Measurements from ENCODE around the gene KCNIP1.

The KCNIP1 gene

GRCh38 chr5:170597872-170598271, 94.1 kb downstream of the KCNIP1 start:
- H2BK15ac ChIP-seq (replicated peaks; ENCODE audit: low read depth): no peak overlapping the region
- no peak overlapping the region for H3K23ac ChIP-seq (ENCODE audit: low read length)
- no peaks in the 10 kb centered on the region for H3K79me1 ChIP-seq (ENCODE audit: low read length)
- no peak overlapping the region for H4K8ac ChIP-seq (ENCODE audit: low read depth, low read length)
- H2BK5ac ChIP-seq (ENCODE audit: low read length): no peak overlapping the region
- no peak overlapping the region for H3K9ac ChIP-seq (ENCODE audit: low read length)
- H3K27me3 ChIP-seq (ENCODE audit: insufficient read depth, low read length, poor library complexity): no peaks in the 10 kb centered on the region
- H4K5ac ChIP-seq (ENCODE audit: low read length): no peak overlapping the region
- no peak overlapping the region for H2AK5ac ChIP-seq (ENCODE audit: low read length)
- no peak overlapping the region for H3K56ac ChIP-seq (ENCODE audit: low read length)
- WGBS (ENCODE audit: extremely low coverage, insufficient coverage, low lambda C conversion rate): no CpG with 5 or more reads among the region's 8 CpGs
- H3K36me3 ChIP-seq (ENCODE audit: control insufficient read depth, insufficient read depth, low read length): no peaks in the 10 kb centered on the region
- no peak overlapping the region for H3K4me2 ChIP-seq (ENCODE audit: low read length)
- H3K4me1 ChIP-seq (ENCODE audit: control insufficient read depth, low read depth, low read length): no peaks in the 10 kb centered on the region
- no peak overlapping the region for H2BK120ac ChIP-seq (ENCODE audit: low read depth, low read length)
- no peak overlapping the region for H3K4ac ChIP-seq (ENCODE audit: low read depth, low read length)
- no peak overlapping the region for H3K18ac ChIP-seq (ENCODE audit: low read length)
- H3K4me3 ChIP-seq (ENCODE audit: low read length): no peak overlapping the region
- DNase-seq: no peak
- no peaks in the 10 kb centered on the region for H3K79me2 ChIP-seq (ENCODE audit: control insufficient read depth, insufficient read depth, low read length)
- no peak overlapping the region for H3K27ac ChIP-seq (ENCODE audit: low read depth, low read length)

- Histone ChIP-seq H3K4ac (ENCODE audit: low read depth, low read length) (no peak overlapping the region), H3K27me3 (ENCODE audit: insufficient read depth, low read length, poor library complexity) (no peaks in the 10 kb centered on the region), H3K4me3 (ENCODE audit: low read length) (no peak overlapping the region), H3K4me2 (ENCODE audit: low read length) (no peak overlapping the region), H3K56ac (ENCODE audit: low read length) (no peak overlapping the region), H3K36me3 (ENCODE audit: control insufficient read depth, insufficient read depth, low read length) (no peaks in the 10 kb centered on the region), H3K18ac (ENCODE audit: low read length) (no peak overlapping the region), H2BK5ac (ENCODE audit: low read length) (no peak overlapping the region), H3K9ac (ENCODE audit: low read length) (no peak overlapping the region), H3K23ac (ENCODE audit: low read length) (no peak overlapping the region), H3K27ac (ENCODE audit: low read depth, low read length) (no peak overlapping the region), H4K5ac (ENCODE audit: low read length) (no peak overlapping the region), H3K4me1 (ENCODE audit: control insufficient read depth, low read depth, low read length) (peaks cover 4% of the 10 kb centered on the region), H2BK15ac (replicated peaks; ENCODE audit: low read depth) (no peak overlapping the region), H4K8ac (ENCODE audit: low read depth, low read length) (no peak overlapping the region), H2AK5ac (ENCODE audit: low read length) (no peak overlapping the region), H3K79me2 (ENCODE audit: control insufficient read depth, insufficient read depth, low read length) (no peaks in the 10 kb centered on the region), H2BK120ac (ENCODE audit: low read depth, low read length) (no peak overlapping the region), H3K79me1 (ENCODE audit: low read length) (no peaks in the 10 kb centered on the region)
- no CpG with 5 or more reads among the region's 2 CpGs for whole genome bisulfite sequencing (ENCODE audit: extremely low coverage, insufficient coverage, low lambda C conversion rate)
- DNase-seq: no peak
These were observed 95.9 kb downstream of the KCNIP1 start for GRCh38 chr5:170599756-170600155.

- Histone ChIP-seq H3K79me1 (ENCODE audit: low read length) (no peaks in the 10 kb centered on the region), H2AK5ac (ENCODE audit: low read length) (no peak overlapping the region), H3K18ac (ENCODE audit: low read length) (no peak overlapping the region), H3K4me1 (ENCODE audit: control insufficient read depth, low read depth, low read length) (peaks cover 4% of the 10 kb centered on the region), H2BK5ac (ENCODE audit: low read length) (no peak overlapping the region), H2BK120ac (ENCODE audit: low read depth, low read length) (no peak overlapping the region), H3K79me2 (ENCODE audit: control insufficient read depth, insufficient read depth, low read length) (no peaks in the 10 kb centered on the region), H4K8ac (ENCODE audit: low read depth, low read length) (no peak overlapping the region), H4K5ac (ENCODE audit: low read length) (no peak overlapping the region), H3K4me3 (ENCODE audit: low read length) (no peak overlapping the region), H3K56ac (ENCODE audit: low read length) (no peak overlapping the region), H3K4me2 (ENCODE audit: low read length) (no peak overlapping the region), H3K36me3 (ENCODE audit: control insufficient read depth, insufficient read depth, low read length) (no peaks in the 10 kb centered on the region), H3K4ac (ENCODE audit: low read depth, low read length) (no peak overlapping the region), H3K23ac (ENCODE audit: low read length) (no peak overlapping the region), H3K27me3 (ENCODE audit: insufficient read depth, low read length, poor library complexity) (no peaks in the 10 kb centered on the region), H3K27ac (ENCODE audit: low read depth, low read length) (no peak overlapping the region), H3K9ac (ENCODE audit: low read length) (no peak overlapping the region), H2BK15ac (replicated peaks; ENCODE audit: low read depth) (no peak overlapping the region)
- no peak for DNase-seq
- no CpG with 5 or more reads among the region's 11 CpGs for WGBS (ENCODE audit: extremely low coverage, insufficient coverage, low lambda C conversion rate)
These were observed 97.8 kb downstream of the KCNIP1 start for GRCh38 chr5:170601619-170602018.

- no peak overlapping the region for H3K27ac ChIP-seq (ENCODE audit: low read depth, low read length)
- H2BK15ac ChIP-seq (replicated peaks; ENCODE audit: low read depth): no peak overlapping the region
- H3K4ac ChIP-seq (ENCODE audit: low read depth, low read length): no peak overlapping the region
- DNase-seq: peak; percentile 91
- H3K36me3 ChIP-seq (ENCODE audit: control insufficient read depth, insufficient read depth, low read length): no peaks in the 10 kb centered on the region
- H3K9ac ChIP-seq (ENCODE audit: low read length): no peak overlapping the region
- H3K27me3 ChIP-seq (ENCODE audit: insufficient read depth, low read length, poor library complexity): no peaks in the 10 kb centered on the region
- no peak overlapping the region for H3K56ac ChIP-seq (ENCODE audit: low read length)
- no peaks in the 10 kb centered on the region for H3K79me2 ChIP-seq (ENCODE audit: control insufficient read depth, insufficient read depth, low read length)
- no peak overlapping the region for H4K5ac ChIP-seq (ENCODE audit: low read length)
- no CpG with 5 or more reads among the region's 10 CpGs for WGBS (ENCODE audit: extremely low coverage, insufficient coverage, low lambda C conversion rate)
- H3K18ac ChIP-seq (ENCODE audit: low read length): no peak overlapping the region
- no peak overlapping the region for H3K4me2 ChIP-seq (ENCODE audit: low read length)
- peaks cover 4% of the 10 kb centered on the region for H3K4me1 ChIP-seq (ENCODE audit: control insufficient read depth, low read depth, low read length)
- H2AK5ac ChIP-seq (ENCODE audit: low read length): no peak overlapping the region
- no peak overlapping the region for H4K8ac ChIP-seq (ENCODE audit: low read depth, low read length)
- no peak overlapping the region for H2BK120ac ChIP-seq (ENCODE audit: low read depth, low read length)
- no peak overlapping the region for H2BK5ac ChIP-seq (ENCODE audit: low read length)
- no peak overlapping the region for H3K4me3 ChIP-seq (ENCODE audit: low read length)
- no peaks in the 10 kb centered on the region for H3K79me1 ChIP-seq (ENCODE audit: low read length)
- no peak overlapping the region for H3K23ac ChIP-seq (ENCODE audit: low read length)
These were observed 99.3 kb downstream of the KCNIP1 start for GRCh38 chr5:170603109-170603508.

GRCh38 chr5:170603578-170604565, 100.1 kb downstream of the KCNIP1 start:
- no peaks in the 10 kb centered on the region for H3K36me3 ChIP-seq (ENCODE audit: control insufficient read depth, insufficient read depth, low read length)
- no peak overlapping the region for H2BK5ac ChIP-seq (ENCODE audit: low read length)
- H3K79me1 ChIP-seq (ENCODE audit: low read length): no peaks in the 10 kb centered on the region
- H2AK5ac ChIP-seq (ENCODE audit: low read length): no peak overlapping the region
- H2BK120ac ChIP-seq (ENCODE audit: low read depth, low read length): no peak overlapping the region
- H3K56ac ChIP-seq (ENCODE audit: low read length): no peak overlapping the region
- H3K9ac ChIP-seq (ENCODE audit: low read length): no peak overlapping the region
- no peak overlapping the region for H3K23ac ChIP-seq (ENCODE audit: low read length)
- no peak overlapping the region for H3K18ac ChIP-seq (ENCODE audit: low read length)
- H3K27me3 ChIP-seq (ENCODE audit: insufficient read depth, low read length, poor library complexity): no peaks in the 10 kb centered on the region
- no peak overlapping the region for H3K4ac ChIP-seq (ENCODE audit: low read depth, low read length)
- H3K79me2 ChIP-seq (ENCODE audit: control insufficient read depth, insufficient read depth, low read length): no peaks in the 10 kb centered on the region
- peaks cover 4% of the 10 kb centered on the region for H3K4me1 ChIP-seq (ENCODE audit: control insufficient read depth, low read depth, low read length)
- H3K4me2 ChIP-seq (ENCODE audit: low read length): no peak overlapping the region
- no peak overlapping the region for H3K27ac ChIP-seq (ENCODE audit: low read depth, low read length)
- H3K4me3 ChIP-seq (ENCODE audit: low read length): no peak overlapping the region
- peak; percentile 84 for DNase-seq
- WGBS (ENCODE audit: extremely low coverage, insufficient coverage, low lambda C conversion rate): no CpG with 5 or more reads among the region's 12 CpGs
- no peak overlapping the region for H2BK15ac ChIP-seq (replicated peaks; ENCODE audit: low read depth)
- H4K8ac ChIP-seq (ENCODE audit: low read depth, low read length): no peak overlapping the region
- H4K5ac ChIP-seq (ENCODE audit: low read length): no peak overlapping the region
